HG03354 (cell line): ENCODE data around the gene ANKRD24.
"Not testable (repeated sequence)": the region's sequence is repeated elsewhere in the genome, so short reads cannot be mapped to it uniquely, and the experiment has no call there.

Source experiments
- ATAC-seq: cut with Tn5 transposase; IDR thresholded peaks from one replicate; pipeline ENCODE4 v1.9.1; 2021; ENCODE audit warnings: mild to moderate bottlenecking; ENCODE audit not compliant: unreplicated experiment, poor library complexity, severe bottlenecking

The ANKRD24 gene

DNA sequence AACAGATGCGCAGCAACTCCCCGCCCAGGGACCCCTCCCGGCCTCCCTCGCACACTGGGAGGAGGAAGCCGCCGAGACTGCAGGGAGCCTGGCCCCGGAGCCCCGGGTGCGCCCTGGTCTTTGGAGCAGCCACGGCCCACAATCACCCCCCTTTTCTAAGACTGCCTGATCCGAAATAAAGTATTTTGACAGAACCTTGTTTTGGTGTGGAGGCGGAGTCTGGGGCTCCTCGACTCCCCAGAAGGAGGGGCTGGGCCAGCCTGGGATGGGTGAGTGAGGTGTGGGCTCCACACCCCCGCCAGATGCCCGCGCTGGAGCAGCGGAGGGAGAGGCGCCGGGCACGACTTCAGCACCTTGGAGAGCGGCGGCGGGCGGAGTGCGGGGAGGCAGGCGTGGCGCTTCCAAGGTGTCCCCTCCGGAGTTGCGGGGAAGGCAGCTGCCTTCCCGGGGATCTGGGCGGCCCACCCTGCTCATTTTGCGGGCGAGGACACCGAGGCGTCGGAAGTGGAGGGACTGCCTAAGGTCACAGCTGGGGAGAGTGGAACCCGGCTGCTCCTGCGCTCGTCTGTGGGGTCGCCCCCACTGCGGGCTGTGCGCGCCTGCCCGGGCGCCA, 9.5 kb upstream of the ANKRD24 start:
- no peak for ATAC-seq

DNA sequence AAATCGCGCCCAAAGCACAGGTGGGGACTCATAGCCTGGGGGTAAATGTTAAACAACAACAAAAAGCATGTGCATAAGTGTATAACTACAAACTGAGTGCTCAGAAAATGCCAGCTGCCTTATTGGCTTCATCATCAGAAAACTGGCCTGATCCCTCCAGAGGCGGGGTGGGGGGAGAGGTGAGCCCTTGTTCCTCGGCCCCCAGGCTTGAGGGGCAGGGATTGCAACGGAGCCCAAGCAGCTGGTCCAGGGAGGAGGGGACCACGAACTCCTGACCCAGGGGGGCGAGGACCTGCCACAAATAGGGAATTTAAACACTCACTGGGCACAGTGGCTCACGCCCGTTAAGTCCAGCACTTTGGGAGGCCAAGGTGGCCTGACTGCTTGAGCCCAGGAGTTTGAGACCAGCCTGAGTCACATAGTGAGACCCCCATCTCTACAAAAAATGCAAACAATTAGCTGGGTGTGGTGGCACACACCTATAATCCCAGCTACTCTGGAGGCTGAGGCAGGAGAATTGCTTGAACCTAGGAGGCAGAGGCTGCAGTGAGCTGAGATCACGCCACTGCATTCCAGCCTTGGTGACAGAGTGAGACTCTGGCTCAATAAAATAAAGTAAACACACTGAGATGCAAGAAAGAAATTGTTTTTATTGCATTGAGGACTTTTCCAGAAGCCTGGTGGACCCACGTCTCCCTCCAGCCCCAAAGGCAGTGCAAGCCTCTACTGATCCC, 8.8 kb upstream of the ANKRD24 start:
- no peak for ATAC-seq

DNA sequence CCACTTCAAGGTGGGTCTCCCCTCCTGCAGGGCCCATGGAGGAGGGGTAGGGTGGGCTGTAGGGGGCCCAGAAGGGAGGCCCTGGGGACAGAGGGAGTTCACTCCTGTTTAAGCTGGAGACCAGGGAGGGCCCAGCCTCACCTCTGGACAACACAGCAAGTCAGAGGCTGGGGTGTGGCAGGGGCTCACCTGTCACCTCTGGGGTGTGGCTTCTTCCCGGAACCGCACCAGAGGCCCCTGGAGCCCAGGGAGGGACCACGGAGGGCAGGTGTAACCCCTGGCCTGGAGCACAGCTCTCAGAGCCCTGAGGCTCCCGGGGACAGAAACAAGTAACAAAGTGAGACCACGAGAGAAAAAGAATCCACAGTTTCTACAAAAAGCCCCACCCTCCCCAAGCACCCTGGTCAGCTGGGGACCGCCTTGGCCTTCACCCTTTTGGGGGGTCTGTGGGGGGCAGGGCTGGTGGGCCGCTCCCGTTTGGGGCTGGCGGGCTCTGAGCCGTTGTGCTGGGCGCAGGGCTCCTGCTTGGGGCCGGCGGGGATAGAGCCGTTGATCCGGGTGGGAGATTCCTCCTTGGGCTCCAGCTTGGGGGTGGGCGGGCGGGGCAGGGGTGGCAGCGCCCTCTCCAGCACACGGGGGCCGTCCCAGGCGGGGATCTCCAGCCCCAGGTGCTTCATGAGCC, 8.1 kb upstream of the ANKRD24 start:
- ATAC-seq = no peak

DNA sequence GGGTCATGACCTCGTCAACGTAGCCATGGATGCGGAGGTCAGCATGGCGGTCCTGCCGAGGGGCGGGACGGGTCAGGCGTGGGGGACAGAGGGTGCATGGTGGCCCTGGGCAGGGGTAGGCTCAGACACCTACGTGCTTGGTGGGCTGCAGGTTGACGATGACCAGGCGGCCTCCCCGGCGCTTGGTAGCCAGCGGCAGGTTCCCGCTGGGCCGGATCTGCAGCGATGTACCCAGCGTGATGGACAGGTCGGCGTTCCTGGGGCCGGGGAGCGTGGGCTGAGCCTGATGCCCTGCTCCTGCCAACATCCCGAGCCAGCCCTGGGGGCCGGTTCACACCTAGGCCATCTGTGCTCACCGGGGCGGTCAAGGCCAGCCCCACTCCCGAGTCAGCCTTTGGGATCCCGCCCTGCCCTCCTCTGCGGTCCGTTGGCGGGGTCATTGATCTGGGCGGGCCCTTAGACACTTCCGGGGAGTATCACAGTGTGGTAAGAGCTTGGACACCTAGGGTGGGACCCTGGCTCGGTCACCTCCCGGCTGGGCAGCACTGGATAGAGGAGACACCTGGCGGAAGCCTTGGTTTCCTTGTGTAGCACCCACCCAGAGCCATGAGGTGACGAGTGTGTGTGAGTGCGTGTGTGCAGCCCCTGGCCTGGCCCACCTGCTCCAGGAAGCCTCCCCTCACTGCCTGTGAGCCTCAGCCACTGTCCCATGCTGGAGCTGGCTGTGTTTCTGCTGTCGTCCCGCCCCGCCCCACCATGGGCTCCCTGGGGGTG, 7.4 kb upstream of the ANKRD24 start:
- ATAC-seq = no peak

DNA sequence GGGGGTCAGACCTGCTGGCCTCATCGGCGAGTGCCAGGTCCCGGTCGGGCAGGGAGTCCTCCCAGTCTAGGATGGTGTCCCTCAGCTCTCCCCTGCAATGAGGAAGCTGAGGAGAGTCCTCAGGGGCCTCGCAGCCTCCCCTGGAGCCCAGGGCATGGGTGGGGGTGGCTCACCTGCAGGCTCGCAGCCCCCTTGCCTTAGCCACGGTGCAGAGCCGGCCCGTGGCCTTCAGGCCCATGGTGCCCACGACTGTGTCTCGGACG, 6.9 kb upstream of the ANKRD24 start:
- ATAC-seq = no peak

DNA sequence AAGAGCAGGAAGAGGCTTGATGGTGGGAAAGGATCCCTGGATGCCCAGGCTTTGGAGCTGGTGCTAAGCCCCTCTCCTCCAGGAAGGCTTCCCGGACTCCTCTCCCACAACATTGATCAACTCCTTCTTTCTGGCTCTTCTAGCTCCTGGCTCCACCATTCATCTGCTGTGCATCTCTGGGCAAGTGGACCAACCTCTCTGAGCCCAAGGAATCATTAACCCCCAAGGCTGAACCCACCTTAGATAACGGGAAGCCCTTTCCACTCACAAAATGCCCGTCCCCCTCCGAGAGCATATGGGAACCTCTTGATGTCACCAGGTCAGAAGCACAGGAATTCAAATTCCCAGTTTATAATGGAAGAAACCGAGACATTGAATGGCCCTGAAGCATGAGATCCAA, 5.3 kb upstream of the ANKRD24 start:
- ATAC-seq = no peak

DNA sequence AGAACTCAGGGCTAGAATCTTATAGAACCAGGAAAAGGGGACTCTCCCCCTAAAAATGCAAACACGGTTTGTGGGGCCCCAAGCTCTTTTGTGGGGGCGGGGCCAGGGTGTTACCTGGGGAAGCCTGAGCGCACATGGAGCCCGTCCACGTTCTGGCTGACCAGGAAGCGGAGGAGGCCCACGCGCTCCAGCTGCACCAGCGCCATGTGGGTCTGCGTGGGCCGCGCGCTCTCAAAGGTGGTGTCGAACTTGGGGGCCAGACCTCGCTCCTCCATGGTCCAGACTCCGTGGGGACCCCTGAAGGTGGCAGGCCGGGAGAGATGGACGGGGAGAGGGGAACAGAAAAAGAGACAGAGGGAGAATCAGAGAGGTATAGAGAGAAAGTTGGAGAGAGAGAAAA, 3.5 kb upstream of the ANKRD24 start:
- ATAC-seq = no peak

DNA sequence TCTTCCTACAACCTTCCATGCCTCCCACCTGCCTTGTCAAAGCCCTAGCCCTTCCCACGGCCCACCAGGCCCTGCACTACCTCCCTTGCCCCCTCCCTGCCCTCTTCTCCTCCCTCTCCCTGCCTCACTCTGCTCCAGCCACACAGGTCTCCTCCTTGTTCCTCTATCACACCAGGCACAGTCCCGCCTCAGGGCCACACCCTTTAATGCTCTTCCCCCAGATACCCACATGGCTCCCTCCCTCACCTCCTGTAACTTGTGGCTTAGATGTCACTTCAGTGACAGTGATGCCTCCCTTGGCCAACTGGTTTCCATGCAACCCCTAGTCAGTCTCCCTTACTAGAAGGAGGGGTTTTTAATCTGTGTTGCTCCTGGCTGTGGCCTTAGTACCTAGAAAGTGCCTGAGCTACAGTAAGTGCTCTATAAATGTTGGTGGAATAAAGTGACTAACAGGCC, 1.4 kb upstream of the ANKRD24 start:
- no peak for ATAC-seq

DNA sequence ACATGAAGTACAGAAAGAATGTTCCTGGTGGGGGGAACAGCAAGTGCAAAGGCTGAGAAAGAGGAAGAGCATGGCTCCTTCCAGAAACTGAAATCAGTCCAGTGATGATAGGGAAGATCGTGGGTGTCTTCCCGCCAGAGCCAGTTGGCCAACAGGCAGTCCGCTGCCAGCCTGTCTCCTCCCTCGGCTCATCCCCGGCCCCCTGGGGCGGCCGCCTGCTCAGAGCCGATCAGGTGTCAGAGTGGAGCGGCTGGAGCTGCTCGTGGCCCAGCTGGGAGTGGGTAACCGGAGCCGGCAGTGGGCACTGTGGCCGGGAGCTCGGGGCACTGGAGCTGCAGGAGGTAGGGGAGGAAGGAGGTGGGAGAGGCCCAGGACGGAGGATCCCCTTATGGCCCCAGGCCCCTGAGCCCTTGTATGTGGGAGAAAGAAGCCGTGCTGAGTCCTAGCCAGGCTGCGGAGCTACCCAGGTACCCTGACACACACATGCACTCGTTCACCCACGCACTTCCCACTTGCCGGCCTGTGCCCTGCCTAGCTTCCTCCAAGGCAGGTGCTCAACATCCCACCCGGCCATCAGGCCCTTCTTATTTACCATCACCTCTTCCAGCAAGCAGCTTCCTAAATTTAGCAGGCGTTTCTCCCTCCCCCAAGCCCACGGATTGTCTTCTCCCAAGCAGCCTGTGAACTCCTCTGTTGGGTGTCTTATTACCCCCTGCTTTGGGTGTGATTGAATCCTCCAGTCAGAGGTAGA, 1.7 kb downstream of the ANKRD24 start:
- no peak for ATAC-seq

DNA sequence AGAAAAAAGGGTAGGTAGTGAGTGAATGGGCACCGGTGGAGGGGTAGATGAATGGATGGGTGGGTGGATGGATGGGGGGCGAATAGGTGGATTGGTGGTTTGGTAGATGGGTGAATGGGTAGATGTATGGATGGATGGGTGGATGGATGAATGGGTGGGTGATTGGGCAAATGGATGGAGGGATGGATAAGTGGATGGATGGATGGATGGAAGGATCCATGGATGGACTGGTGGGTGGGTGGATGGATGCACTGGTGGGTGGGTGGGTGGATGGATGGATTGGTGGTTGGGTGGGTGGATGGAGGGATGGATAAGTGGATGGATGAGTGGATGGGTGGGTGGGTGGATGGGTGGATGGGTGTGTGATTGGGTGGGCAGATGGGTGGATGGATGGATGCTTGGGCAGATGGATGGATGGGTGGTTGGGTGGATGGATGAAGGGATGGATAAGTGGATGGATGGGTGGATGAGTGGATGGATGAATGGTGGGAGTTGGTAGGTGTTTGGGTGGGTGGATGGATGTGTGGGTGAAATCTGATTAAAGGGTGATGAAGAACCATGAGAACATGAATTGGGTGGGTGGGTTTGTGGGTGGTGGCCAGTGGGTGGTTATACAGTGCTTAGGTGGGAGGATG, 2.3 kb downstream of the ANKRD24 start:
- no peak for ATAC-seq

DNA sequence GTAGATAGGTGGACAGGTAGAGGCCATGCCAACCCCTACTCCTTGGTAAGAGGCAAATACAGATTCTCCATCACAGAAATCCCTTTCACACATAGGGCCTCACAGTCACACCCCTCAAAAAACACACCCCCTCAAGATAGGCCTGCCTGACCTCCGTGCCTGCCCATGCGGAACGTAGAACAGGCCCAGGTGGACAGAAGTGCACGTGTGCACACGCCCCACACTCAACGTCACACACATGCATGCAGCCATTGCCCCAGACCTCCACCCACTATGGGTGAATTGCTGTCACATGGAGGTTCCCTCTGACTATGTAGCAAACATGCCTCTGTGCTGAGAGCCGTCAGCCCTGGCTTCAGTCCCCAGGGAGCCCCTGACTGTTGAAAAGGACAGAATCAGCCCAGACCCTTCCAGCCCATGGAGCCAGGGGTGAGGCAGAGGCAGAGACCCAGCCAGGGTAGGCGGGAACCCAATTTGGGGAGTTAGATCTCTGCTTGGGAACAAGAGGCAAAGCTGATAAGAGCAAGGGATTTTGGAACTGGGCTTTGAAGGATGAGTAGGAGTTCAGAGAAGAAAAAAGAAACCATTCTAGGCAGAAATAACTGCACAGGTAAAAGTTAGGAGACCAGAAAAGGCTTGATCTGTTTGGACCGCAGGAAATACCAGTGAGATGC, 3.1 kb downstream of the ANKRD24 start:
- no peak for ATAC-seq

DNA sequence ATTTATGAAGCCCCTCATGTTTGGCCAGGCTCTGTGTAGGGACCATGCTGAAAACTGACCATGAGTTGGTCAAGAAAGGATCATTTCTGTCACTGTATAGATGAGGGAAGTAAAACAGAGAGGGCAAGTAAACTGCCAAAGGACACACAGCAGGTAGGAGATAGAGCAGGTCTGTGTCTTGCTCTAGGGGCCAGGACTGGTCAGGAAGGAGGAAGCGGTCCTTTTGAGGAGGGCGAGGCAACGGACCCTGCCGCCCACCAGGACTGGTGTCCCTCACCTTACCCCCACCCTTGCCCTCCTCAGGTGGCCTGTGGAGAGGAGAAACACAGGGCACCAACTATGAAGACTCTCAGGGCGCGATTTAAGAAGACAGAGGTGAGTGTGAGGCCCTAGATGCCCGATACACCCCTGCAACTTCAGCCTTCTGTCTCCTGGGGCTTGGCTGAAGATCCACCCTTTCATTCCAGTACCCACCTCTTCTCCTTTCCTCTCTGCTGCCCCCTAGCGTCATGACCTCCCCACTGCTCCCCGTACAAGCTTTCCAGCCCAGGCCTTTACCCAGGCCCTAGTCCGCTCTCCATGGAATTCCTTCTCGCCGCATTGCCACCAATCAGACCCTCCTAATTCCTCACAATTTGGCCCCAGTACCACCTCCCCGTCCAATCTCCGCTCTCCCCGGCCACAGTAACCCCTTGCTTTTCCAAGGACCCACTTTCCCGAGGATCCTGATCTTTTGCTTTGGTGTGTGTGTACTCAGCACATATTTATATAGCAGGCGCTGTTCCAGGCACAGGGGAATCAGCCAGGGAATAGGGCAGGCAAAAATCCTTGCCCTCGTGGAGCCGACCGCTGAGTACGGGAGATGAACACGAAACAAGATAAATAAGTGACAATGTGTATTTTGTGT, 3.9 kb downstream of the ANKRD24 start:
- no peak for ATAC-seq

DNA sequence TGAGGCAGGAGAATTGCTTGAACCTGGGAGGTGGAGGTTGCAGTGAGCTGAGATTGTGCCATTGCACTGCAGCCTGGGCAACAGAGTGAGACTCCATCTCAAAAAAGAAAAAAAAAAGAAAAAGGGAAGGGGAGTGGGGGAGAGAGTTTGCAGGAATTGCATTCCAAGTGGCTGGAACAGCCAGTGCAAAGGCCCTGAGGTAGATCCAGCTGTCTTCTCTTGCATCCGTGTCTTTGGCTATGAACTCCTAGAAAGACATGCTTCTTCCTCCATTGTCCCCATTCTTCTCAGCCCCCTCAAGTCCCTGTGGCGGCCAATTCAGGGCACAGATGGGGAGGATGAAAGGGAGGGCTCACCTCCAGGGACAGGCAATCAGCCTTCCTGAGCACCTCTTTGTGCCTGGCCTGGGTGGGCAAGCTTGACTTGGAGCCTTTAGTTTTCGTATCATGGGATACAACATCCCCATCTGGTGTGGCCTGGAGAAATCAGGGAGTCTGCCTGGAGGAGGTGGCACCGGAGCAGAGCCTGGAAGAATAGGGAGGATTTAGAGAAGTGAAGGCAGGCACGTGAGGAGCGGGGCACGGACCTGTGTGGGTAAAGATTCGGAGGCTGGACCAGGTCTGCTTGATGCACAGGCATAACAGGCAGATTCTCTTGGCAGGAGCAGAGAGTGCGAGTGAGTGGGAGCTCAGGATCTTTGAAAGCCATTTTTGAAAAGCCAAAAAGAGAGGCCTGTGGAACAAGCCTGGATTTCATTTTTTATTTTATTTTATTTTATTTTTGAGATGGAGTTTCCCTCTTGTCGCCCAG, 5.0 kb downstream of the ANKRD24 start:
- no peak for ATAC-seq

DNA sequence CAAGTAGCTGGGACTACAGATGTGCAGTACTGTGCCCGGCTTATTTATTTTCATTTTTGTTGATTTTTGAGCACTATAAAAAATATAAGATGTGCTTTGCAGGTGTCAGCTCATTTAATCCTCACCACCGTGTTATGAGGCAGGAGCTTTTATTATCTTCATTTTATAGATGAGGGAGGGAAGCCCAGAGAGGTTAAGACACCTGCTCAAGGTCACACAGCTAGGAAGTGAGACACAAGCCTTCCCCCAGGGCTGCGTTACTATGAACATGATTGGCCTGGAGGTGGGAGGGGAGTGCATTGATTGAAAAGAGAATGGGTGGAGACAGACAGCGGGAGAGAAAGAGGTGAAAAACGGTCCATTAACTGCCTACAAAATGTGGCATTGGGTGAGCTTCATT, 7.2 kb downstream of the ANKRD24 start:
- ATAC-seq = no peak

DNA sequence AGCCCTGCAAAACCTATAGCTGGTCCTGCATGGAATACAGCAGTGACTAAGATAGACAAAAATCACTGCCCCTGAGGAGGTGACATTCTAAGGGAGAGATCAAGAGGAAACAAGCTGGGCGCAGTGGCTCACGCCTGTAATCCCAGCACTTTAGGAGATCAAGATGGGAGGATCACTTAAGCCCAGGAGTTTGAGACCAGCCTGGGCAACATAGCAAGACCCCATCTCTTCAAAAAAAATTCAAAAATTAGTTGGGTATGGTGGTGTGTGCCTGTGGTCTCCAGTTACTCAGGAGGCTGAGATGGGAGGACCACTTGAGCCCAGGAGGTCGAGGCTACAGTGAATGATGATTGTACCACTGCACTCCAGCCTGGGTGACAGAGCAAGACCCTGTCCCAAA, 10.0 kb downstream of the ANKRD24 start:
- not testable (repeated sequence) for ATAC-seq

DNA sequence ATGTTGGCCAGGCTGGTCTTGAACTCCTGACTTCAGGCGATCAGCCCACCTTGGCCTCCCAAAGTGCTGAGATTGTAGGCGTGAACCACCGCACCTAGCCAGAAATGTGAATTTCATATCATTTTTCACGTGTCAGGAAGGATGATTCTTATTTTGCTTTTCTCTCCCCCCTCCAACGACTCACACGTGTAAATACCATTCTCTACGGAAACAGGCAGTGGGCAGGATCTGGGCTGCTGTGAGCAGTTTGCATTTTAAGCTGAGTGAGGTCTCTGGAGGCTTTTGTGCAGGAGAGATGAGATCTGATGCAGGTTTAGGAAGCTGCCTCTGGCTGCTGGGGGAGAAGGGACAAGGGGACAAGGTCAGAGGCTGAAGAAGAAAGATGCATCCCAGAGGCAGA, 11.9 kb downstream of the ANKRD24 start:
- no peak for ATAC-seq

DNA sequence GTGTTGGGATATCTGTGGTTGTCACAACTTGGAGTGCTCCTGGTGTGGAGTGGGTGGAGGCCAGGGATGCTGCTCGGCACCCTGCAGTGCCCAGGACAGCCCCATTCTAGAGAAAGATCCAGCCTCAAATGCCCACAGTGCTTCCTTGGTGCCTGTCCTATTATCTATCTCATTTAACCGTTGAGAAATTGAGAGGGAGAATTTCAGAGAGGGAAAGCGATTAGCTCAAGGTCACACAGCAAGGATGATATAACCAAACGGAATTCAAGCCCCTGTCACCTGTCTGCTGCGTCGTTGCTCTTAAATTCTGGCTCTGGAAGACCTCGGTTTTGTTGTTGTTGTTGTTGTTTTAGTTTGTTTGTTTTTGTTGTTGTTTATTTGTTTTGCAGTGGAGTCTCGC, 13.5 kb downstream of the ANKRD24 start:
- no peak for ATAC-seq
